HCT116 (cell line): Measurements from ENCODE around the gene KRTAP5-2. TPM values are rescaled to one million over a fixed set of nuclear protein-coding genes. Genes with fewer than 3 reads are reported as not detected.

Experiments used
- ATAC-seq: fragments of 200-7000 bp; cut with Tn5 transposase; 2 replicates; pipeline ENCODE4 v1.9.1; 2020; ENCODE audit warnings: mild to moderate bottlenecking, moderate library complexity
- BruUV-seq: library from RNA; stranded (reverse); fragments of 400-500 nt; replicated peaks from 2 replicates; lab custom pipeline; 2021; lab: Mats Ljungman, UMichigan
- CTCF ChIA-PET: fragments of 300-600 bp; sonication (Branson Sonifier 250); formaldehyde crosslinking; loops from one replicate; lab custom pipeline; 2021; ENCODE audit warnings: antibody characterized with exemption; lab: Charles Lee
- POLR2A ChIA-PET: fragments of 300-600, 350-600 bp; sonication (Branson Sonifier 250); formaldehyde crosslinking; loops from one replicate; lab custom pipeline; 2021; ENCODE audit warnings: antibody characterized with exemption; lab: Charles Lee
- RAD21 ChIA-PET, 2 experiments: fragments of 300-600 bp; sonication (Branson Sonifier 250); formaldehyde crosslinking; loops; one replicate each; lab custom pipeline; 2023; ENCODE audit warnings: low total read pairs in 2 of 2; ENCODE audit not compliant: uncharacterized antibody in 2 of 2, unreplicated experiment in 2 of 2, low non-redundant PET in 1 of 2; lab: Charles Lee
- DNase-seq: peaks from one replicate; pipeline ENCODE4 v3.0.0-alpha.2; 2010; ENCODE audit warnings: low read depth, low spot score
- H2AFZ ChIP-seq: fragments of 200-600 bp; shearing (Covaris generic), sonication (generic); 2 replicates; pipeline ENCODE4 v1.6.1; 2017; ENCODE audit warnings: low read depth, mixed run types, mixed read lengths, antibody characterized with exemption, low read length; ENCODE audit not compliant: poor library complexity, severe bottlenecking
- H3K27ac ChIP-seq: 2 replicates; pipeline ENCODE4 v1.5.1; 2012; ENCODE audit warnings: low read depth, low read length
- H3K27me3 ChIP-seq: fragments of 200-600 bp; sonication (generic); 2 replicates; pipeline ENCODE4 v1.6.1; 2016; ENCODE audit warnings: mixed run types, low read length, mixed read lengths; ENCODE audit not compliant: insufficient read depth
- H3K36me3 ChIP-seq, 2 experiments: fragments of 200-500 bp in 1 of 2; fragments of 200-600 bp in 1 of 2; sonication (Bioruptor generic) in 1 of 2; sonication (generic) in 1 of 2; 2 replicates each; pipeline versions ENCODE4 v1.5.1 to v1.6.1; 2014 to 2016; ENCODE audit warnings: low read length in 2 of 2, inconsistent platforms in 1 of 2, mixed read lengths in 1 of 2, mixed run types in 1 of 2; ENCODE audit not compliant: insufficient read depth in 2 of 2, control insufficient read depth in 1 of 2
- H3K4me1 ChIP-seq, 2 experiments: fragments of 200-600 bp in 1 of 2; sonication (generic) in 1 of 2; 2 replicates each; pipeline versions ENCODE4 v1.5.1 to v1.6.1; 2012 to 2017; ENCODE audit warnings: low read length in 2 of 2, inconsistent platforms in 1 of 2, mild to moderate bottlenecking in 1 of 2, mixed read lengths in 1 of 2, mixed run types in 1 of 2, moderate library complexity in 1 of 2; ENCODE audit not compliant: insufficient read depth in 2 of 2, control insufficient read depth in 1 of 2
- H3K4me2 ChIP-seq: fragments of 200-600 bp; sonication (generic); 2 replicates; pipeline ENCODE4 v1.6.1; 2017; ENCODE audit warnings: mixed run types, low read length, mixed read lengths
- H3K4me3 ChIP-seq, 2 experiments: fragments of 200-600 bp in 1 of 2; sonication (generic) in 1 of 2; replicated peaks in 1 of 2; 2 replicates each; pipeline ENCODE4 v1.5.1; 2011 to 2016; ENCODE audit warnings: low read length in 2 of 2, control low read depth in 1 of 2, low read depth in 1 of 2, mild to moderate bottlenecking in 1 of 2, mixed read lengths in 1 of 2, mixed run types in 1 of 2
- H3K79me2 ChIP-seq: fragments of 200-600 bp; sonication (generic); 2 replicates; pipeline ENCODE4 v1.6.1; 2017; ENCODE audit warnings: mild to moderate bottlenecking, mixed run types, low read length, moderate library complexity, mixed read lengths; ENCODE audit not compliant: insufficient read depth
- H3K9ac ChIP-seq: fragments of 200-600 bp; sonication (generic); 2 replicates; pipeline ENCODE4 v1.6.1; 2016; ENCODE audit warnings: low read length, mixed read lengths
- H3K9me2 ChIP-seq: fragments of 200-600 bp; sonication (generic), shearing (Covaris generic); 2 replicates; pipeline ENCODE4 v1.6.1; 2017; ENCODE audit warnings: mixed run types, mild to moderate bottlenecking, moderate library complexity; ENCODE audit not compliant: insufficient read depth
- H3K9me3 ChIP-seq, 2 experiments: fragments of 200-500 bp in 1 of 2; fragments of 200-600 bp in 1 of 2; sonication (Bioruptor generic) in 1 of 2; sonication (generic) in 1 of 2; 2 replicates each; pipeline ENCODE4 v1.6.1; 2014 to 2017; ENCODE audit warnings: low read length in 2 of 2, mixed read lengths in 2 of 2, inconsistent platforms in 1 of 2, low read depth in 1 of 2, mild to moderate bottlenecking in 1 of 2, mixed run types in 1 of 2, moderate library complexity in 1 of 2; ENCODE audit not compliant: control insufficient read depth in 1 of 2, insufficient read depth in 1 of 2
- H4K20me1 ChIP-seq: fragments of 200-600 bp; sonication (generic), shearing (Covaris generic); 2 replicates; pipeline ENCODE4 v1.6.1; 2017; ENCODE audit warnings: mixed run types, mild to moderate bottlenecking, moderate library complexity; ENCODE audit not compliant: insufficient read depth
- EZH2 ChIP-seq: fragments of 200-600 bp; sonication (generic); IDR thresholded peaks from 2 replicates; pipeline ENCODE4 v1.6.1; 2017; ENCODE audit warnings: antibody characterized with exemption, mixed run types
- FOSL1 ChIP-seq: IDR thresholded peaks from 2 replicates; pipeline ENCODE4 v1.6.1; 2012; ENCODE audit warnings: low read depth
- JUND ChIP-seq: IDR thresholded peaks from 2 replicates; pipeline ENCODE4 v1.6.1; 2012
- POLR2AphosphoS5 ChIP-seq: IDR thresholded peaks from 2 replicates; pipeline ENCODE4 v1.6.1; 2011; ENCODE audit warnings: mild to moderate bottlenecking, low read depth, low read length, moderate library complexity
- RAD21 ChIP-seq: IDR thresholded peaks from 2 replicates; pipeline ENCODE4 v1.6.1; 2012; ENCODE audit warnings: low read depth, mild to moderate bottlenecking
- SIN3A ChIP-seq: IDR thresholded peaks from 2 replicates; pipeline ENCODE4 v1.6.1; 2012; ENCODE audit warnings: low read depth
- SP1 ChIP-seq: IDR thresholded peaks from 2 replicates; pipeline ENCODE4 v1.6.1; 2012; ENCODE audit warnings: low read depth
- SRF ChIP-seq: IDR thresholded peaks from 2 replicates; pipeline ENCODE4 v1.6.1; 2012; ENCODE audit warnings: low read depth
- TCF7L2 ChIP-seq: IDR thresholded peaks from 2 replicates; pipeline ENCODE4 v1.7.0; 2011; ENCODE audit warnings: borderline replicate concordance, inconsistent platforms; ENCODE audit not compliant: insufficient read depth, insufficient read length; ENCODE audit errors: extremely low read depth
- YY1 ChIP-seq: IDR thresholded peaks from 2 replicates; pipeline ENCODE4 v1.6.1; 2011; ENCODE audit warnings: low read length, low read depth, moderate library complexity, mild to moderate bottlenecking; ENCODE audit not compliant: insufficient replicate concordance; ENCODE audit errors: extremely low read depth
- ZFX ChIP-seq: fragments of 450-650 bp; IDR thresholded peaks from 2 replicates; pipeline ENCODE4 v1.6.1; 2017
- ZNF274 ChIP-seq: fragments of 200-500 bp; sonication (Bioruptor generic); IDR thresholded peaks from 2 replicates; pipeline ENCODE4 v1.6.1; 2014; ENCODE audit warnings: mild to moderate bottlenecking, low read depth, low read length, inconsistent platforms
- intact Hi-C: fragments of 100-400 bp; cut with micrococcal nuclease; formaldehyde crosslinking; loops from 2 replicates; pipeline ENCODE4 v1.10.0; 2022
- total RNA-seq: library from RNA; stranded (reverse); gene quantifications from one replicate; pipeline ENCODE4 v1.2.1, GENCODE V29; 2021; ENCODE audit not compliant: unreplicated experiment
- TF ChIP-seq, protein P1 (sequence below), 3 experiments: fragments of 200-600 bp in 1 of 3; sonication (generic) in 1 of 3; IDR thresholded peaks in 2 of 3; conservative IDR thresholded peaks in 1 of 3; 2 replicates each; pipeline ENCODE4 v1.5.1; 2012 to 2017; ENCODE audit warnings: low read depth in 2 of 3, low read length in 2 of 3, antibody characterized with exemption in 1 of 3, borderline replicate concordance in 1 of 3, control low read depth in 1 of 3, mild to moderate bottlenecking in 1 of 3, mixed read lengths in 1 of 3, mixed run types in 1 of 3, moderate library complexity in 1 of 3; ENCODE audit not compliant: insufficient read depth in 1 of 3
- TF ChIP-seq, protein P2 (sequence below): IDR thresholded peaks from 2 replicates; pipeline ENCODE4 v1.6.1; 2011; ENCODE audit warnings: mild to moderate bottlenecking, low read length, moderate library complexity; ENCODE audit not compliant: insufficient replicate concordance; ENCODE audit errors: extremely low read depth
- TF ChIP-seq, protein P3 (sequence below): IDR thresholded peaks from 2 replicates; pipeline ENCODE4 v1.6.1; 2012

The KRTAP5-2 gene
- total RNA-seq, 1 experiment from 2014 or later, result not detected

DNA sequence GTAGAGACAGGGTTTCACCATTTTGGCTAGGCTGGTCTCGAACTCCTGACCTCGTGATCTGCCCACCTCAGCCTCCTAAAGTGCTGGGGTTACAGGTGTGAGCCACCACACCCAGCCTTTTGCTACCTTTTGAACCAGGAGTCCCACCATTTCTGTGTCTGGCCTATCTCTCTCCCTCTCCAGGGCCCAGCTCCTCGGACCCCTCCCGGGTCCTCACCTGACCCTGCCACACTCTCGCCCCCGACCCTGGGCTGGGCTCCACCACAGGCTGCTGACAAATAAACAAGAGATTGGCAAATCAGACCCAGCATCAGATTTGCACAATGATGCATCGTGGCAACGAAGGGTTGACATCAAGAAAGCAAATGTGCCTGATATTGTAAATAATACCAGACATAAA is 40.2 kb upstream of the KRTAP5-2 start:
- RAD21 ChIA-PET, result no interaction called here

More for the DNA sequence above, 40.2 kb upstream of the KRTAP5-2 start:
- ChIA-PET CTCF (interaction anchor here (1.4 to 4.8 kb wide), 2 partner anchors 15 to 43 kb away, joined by 6 to 31 read pairs; no protein-coding TSS in a partner anchor), POLR2A (no interaction called here)
- Histone ChIP-seq H3K9me3 (no peaks in the 10 kb centered on the region), H3K27ac (no peak overlapping the region), H3K9ac (no peak overlapping the region), H3K27me3 (no peaks in the 10 kb centered on the region), H4K20me1 (no peaks in the 10 kb centered on the region), H3K36me3 (no peaks in the 10 kb centered on the region), H3K79me2 (no peaks in the 10 kb centered on the region), H3K9me2 (no peaks in the 10 kb centered on the region), H3K4me3 (no peak overlapping the region), H3K4me2 (no peak overlapping the region), H3K4me1 (peaks cover 0 to 9% of the 10 kb centered on the region in 2 experiments; a peak in 1 of 4 replicates), H2AFZ (no peak overlapping the region)
- intact Hi-C loops, result no loop called here
- DNase-seq (no peak), ATAC-seq (no peak)
- no peak for TF ChIP-seq EZH2
- no peak for TF ChIP-seq SIN3A
- TF ChIP-seq, protein P1, sequence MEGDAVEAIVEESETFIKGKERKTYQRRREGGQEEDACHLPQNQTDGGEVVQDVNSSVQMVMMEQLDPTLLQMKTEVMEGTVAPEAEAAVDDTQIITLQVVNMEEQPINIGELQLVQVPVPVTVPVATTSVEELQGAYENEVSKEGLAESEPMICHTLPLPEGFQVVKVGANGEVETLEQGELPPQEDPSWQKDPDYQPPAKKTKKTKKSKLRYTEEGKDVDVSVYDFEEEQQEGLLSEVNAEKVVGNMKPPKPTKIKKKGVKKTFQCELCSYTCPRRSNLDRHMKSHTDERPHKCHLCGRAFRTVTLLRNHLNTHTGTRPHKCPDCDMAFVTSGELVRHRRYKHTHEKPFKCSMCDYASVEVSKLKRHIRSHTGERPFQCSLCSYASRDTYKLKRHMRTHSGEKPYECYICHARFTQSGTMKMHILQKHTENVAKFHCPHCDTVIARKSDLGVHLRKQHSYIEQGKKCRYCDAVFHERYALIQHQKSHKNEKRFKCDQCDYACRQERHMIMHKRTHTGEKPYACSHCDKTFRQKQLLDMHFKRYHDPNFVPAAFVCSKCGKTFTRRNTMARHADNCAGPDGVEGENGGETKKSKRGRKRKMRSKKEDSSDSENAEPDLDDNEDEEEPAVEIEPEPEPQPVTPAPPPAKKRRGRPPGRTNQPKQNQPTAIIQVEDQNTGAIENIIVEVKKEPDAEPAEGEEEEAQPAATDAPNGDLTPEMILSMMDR (IDR thresholded peaks at IDR 0.05 in 2 of 3, conservative IDR thresholded peaks at IDR 0.05 in 1 of 3; ENCODE audit: borderline replicate concordance in 1 of 3, insufficient read depth in 1 of 3, low read depth in 2 of 3, low read length in 2 of 3), result no peak
- TF ChIP-seq ZNF274, result no peak
- TF ChIP-seq, protein P2, sequence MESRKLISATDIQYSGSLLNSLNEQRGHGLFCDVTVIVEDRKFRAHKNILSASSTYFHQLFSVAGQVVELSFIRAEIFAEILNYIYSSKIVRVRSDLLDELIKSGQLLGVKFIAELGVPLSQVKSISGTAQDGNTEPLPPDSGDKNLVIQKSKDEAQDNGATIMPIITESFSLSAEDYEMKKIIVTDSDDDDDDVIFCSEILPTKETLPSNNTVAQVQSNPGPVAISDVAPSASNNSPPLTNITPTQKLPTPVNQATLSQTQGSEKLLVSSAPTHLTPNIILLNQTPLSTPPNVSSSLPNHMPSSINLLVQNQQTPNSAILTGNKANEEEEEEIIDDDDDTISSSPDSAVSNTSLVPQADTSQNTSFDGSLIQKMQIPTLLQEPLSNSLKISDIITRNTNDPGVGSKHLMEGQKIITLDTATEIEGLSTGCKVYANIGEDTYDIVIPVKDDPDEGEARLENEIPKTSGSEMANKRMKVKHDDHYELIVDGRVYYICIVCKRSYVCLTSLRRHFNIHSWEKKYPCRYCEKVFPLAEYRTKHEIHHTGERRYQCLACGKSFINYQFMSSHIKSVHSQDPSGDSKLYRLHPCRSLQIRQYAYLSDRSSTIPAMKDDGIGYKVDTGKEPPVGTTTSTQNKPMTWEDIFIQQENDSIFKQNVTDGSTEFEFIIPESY, result no peak
- no peak for TF ChIP-seq SRF
- TF ChIP-seq, protein P3, sequence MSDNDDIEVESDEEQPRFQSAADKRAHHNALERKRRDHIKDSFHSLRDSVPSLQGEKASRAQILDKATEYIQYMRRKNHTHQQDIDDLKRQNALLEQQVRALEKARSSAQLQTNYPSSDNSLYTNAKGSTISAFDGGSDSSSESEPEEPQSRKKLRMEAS, result no peak
- no peak for TF ChIP-seq YY1
- no peak for TF ChIP-seq TCF7L2
- no peak for TF ChIP-seq ZFX
- TF ChIP-seq SP1, result no peak
- no peak for TF ChIP-seq RAD21
- TF ChIP-seq JUND, result no peak
- TF ChIP-seq POLR2AphosphoS5, result no peak
- TF ChIP-seq FOSL1, result no peak
- no TSS peak for BruUV-seq
